Measurements from ENCODE around the gene GPC6.

GPC6 gene

GRCh38 chr13:93462151-93462550, 235.5 kb downstream of the GPC6 start:
- Histone ChIP-seq H3K27me3 (replicated peaks) (no peaks in the 10 kb centered on the region), H3K4me3 (ENCODE audit: low read depth, low read length) (no peak overlapping the region), H3K36me3 (replicated peaks) (no peaks in the 10 kb centered on the region), H3K27ac (no peak overlapping the region)
- no peak for DNase-seq
- in situ Hi-C loops (cut with HindIII; ENCODE audit: low pct_ligation_motif_present, low sequenced_read_pairs), result no loop called here
- no peak for TF ChIP-seq CTCF (IDR thresholded peaks at IDR 0.05; ENCODE audit: low read depth, low read length, missing control alignments)

- no peaks in the 10 kb centered on the region for H3K27me3 ChIP-seq (replicated peaks)
- TF ChIP-seq CTCF (IDR thresholded peaks at IDR 0.05; ENCODE audit: low read depth, low read length, missing control alignments), result no peak
- in situ Hi-C loops (cut with HindIII; ENCODE audit: low pct_ligation_motif_present, low sequenced_read_pairs), result no loop called here
- H3K4me3 ChIP-seq (ENCODE audit: low read depth, low read length), result no peak overlapping the region
- no peak for DNase-seq
- H3K27ac ChIP-seq, result no peak overlapping the region
- H3K36me3 ChIP-seq (replicated peaks), result no peaks in the 10 kb centered on the region
Measured at GRCh38 chr13:93466502-93467036, 240.0 kb downstream of the GPC6 start.

- H3K36me3 ChIP-seq (replicated peaks), result no peaks in the 10 kb centered on the region
- no peaks in the 10 kb centered on the region for H3K27me3 ChIP-seq (replicated peaks)
- H3K4me3 ChIP-seq (ENCODE audit: low read depth, low read length), result no peak overlapping the region
- DNase-seq, result no peak
- in situ Hi-C loops (cut with HindIII; ENCODE audit: low pct_ligation_motif_present, low sequenced_read_pairs), result no loop called here
- no peak overlapping the region for H3K27ac ChIP-seq
- TF ChIP-seq CTCF (IDR thresholded peaks at IDR 0.05; ENCODE audit: low read depth, low read length, missing control alignments), result no peak
Measured at GRCh38 chr13:93467175-93467574, 240.6 kb downstream of the GPC6 start.

GRCh38 chr13:93468433-93468832, 241.8 kb downstream of the GPC6 start:
- DNase-seq, result no peak
- Histone ChIP-seq H3K27me3 (replicated peaks) (no peaks in the 10 kb centered on the region), H3K4me3 (ENCODE audit: low read depth, low read length) (no peak overlapping the region), H3K36me3 (replicated peaks) (no peaks in the 10 kb centered on the region), H3K27ac (no peak overlapping the region)
- in situ Hi-C loops (cut with HindIII; ENCODE audit: low pct_ligation_motif_present, low sequenced_read_pairs), result no loop called here
- no peak for TF ChIP-seq CTCF (IDR thresholded peaks at IDR 0.05; ENCODE audit: low read depth, low read length, missing control alignments)

- H3K36me3 ChIP-seq (replicated peaks), result no peaks in the 10 kb centered on the region
- H3K27me3 ChIP-seq (replicated peaks), result no peaks in the 10 kb centered on the region
- no peak overlapping the region for H3K4me3 ChIP-seq (ENCODE audit: low read depth, low read length)
- in situ Hi-C loops (cut with HindIII; ENCODE audit: low pct_ligation_motif_present, low sequenced_read_pairs), result no loop called here
- no peak for DNase-seq
- H3K27ac ChIP-seq, result no peak overlapping the region
- TF ChIP-seq CTCF (IDR thresholded peaks at IDR 0.05; ENCODE audit: low read depth, low read length, missing control alignments), result no peak
Measured at GRCh38 chr13:93472296-93472695, 245.7 kb downstream of the GPC6 start.

- H3K27me3 ChIP-seq (replicated peaks), result no peaks in the 10 kb centered on the region
- no peak for TF ChIP-seq CTCF (IDR thresholded peaks at IDR 0.05; ENCODE audit: low read depth, low read length, missing control alignments)
- no peaks in the 10 kb centered on the region for H3K36me3 ChIP-seq (replicated peaks)
- no peak for DNase-seq
- H3K27ac ChIP-seq, result no peak overlapping the region
- H3K4me3 ChIP-seq (ENCODE audit: low read depth, low read length), result no peak overlapping the region
- in situ Hi-C loops (cut with HindIII; ENCODE audit: low pct_ligation_motif_present, low sequenced_read_pairs), result no loop called here
Measured at GRCh38 chr13:93472814-93473296, 246.2 kb downstream of the GPC6 start.

Data from brain microvascular endothelial cell (primary cell).